HG03064 (cell line): ENCODE measurements around the gene KLHDC1.
A peak's percentile ranks its signal among the peaks of the same experiment; 100 is the strongest.
"Not testable (repeated sequence)": the region's sequence is repeated elsewhere in the genome, so short reads cannot be mapped to it uniquely, and the experiment has no call there.

Experiments
- ATAC-seq: cut with Tn5 transposase; IDR thresholded peaks from one replicate; pipeline ENCODE4 v1.9.1; 2021; ENCODE audit warnings: low read depth; ENCODE audit not compliant: unreplicated experiment

The KLHDC1 gene

GRCh38 chr14:49692811-49693734 lies at the start of gene KLHDC1:
KLHDC1 (plus strand) TSS chr14:49693120; CDS start chr14:49693195, 75 bp downstream.
- ATAC-seq, result peak; percentile 66

- no peak for ATAC-seq
Observed at GRCh38 chr14:49653508-49653907, 39.4 kb upstream of the KLHDC1 start.

GRCh38 chr14:49654511-49654910 lies 38.4 kb upstream of the KLHDC1 start:
- ATAC-seq, result no peak

GRCh38 chr14:49657500-49657899 lies 35.4 kb upstream of the KLHDC1 start:
- ATAC-seq, result not testable (repeated sequence)

GRCh38 chr14:49659526-49660455 lies 33.1 kb upstream of the KLHDC1 start:
- ATAC-seq, result no peak

GRCh38 chr14:49670475-49670874 lies 22.4 kb upstream of the KLHDC1 start:
- ATAC-seq, result no peak

GRCh38 chr14:49673586-49673985 lies 19.3 kb upstream of the KLHDC1 start:
- no peak for ATAC-seq

- no peak for ATAC-seq
Observed at GRCh38 chr14:49677643-49678042, 15.3 kb upstream of the KLHDC1 start.

- ATAC-seq, result no peak
Observed at GRCh38 chr14:49679271-49679670, 13.6 kb upstream of the KLHDC1 start.

- no peak for ATAC-seq
Observed at GRCh38 chr14:49686425-49686824, 6.5 kb upstream of the KLHDC1 start.

- ATAC-seq, result peak; percentile 85
Observed at GRCh38 chr14:49687942-49688700, 4.8 kb upstream of the KLHDC1 start, which contains the start of gene POLE2. POLE2 (minus strand) TSS chr14:49688214; CDS start chr14:49688203, 11 bp downstream.

- ATAC-seq, result no peak
Observed at GRCh38 chr14:49688701-49689030, 4.3 kb upstream of the KLHDC1 start.

- ATAC-seq, result no peak
Observed at GRCh38 chr14:49691031-49691430, 1.9 kb upstream of the KLHDC1 start.

GRCh38 chr14:49692193-49692757 lies 645 bp upstream of the KLHDC1 start:
- ATAC-seq, result no peak

- ATAC-seq, result not testable (repeated sequence)
Observed at GRCh38 chr14:49693735-49694124, 810 bp downstream of the KLHDC1 start.

- ATAC-seq, result no peak
Observed at GRCh38 chr14:49702725-49703124, 9.8 kb downstream of the KLHDC1 start.

- no peak for ATAC-seq
Observed at GRCh38 chr14:49703965-49704364, 11.0 kb downstream of the KLHDC1 start.

- not testable (repeated sequence) for ATAC-seq
Observed at GRCh38 chr14:49704471-49704870, 11.6 kb downstream of the KLHDC1 start.

- not testable (repeated sequence) for ATAC-seq
Observed at GRCh38 chr14:49710993-49711392, 18.1 kb downstream of the KLHDC1 start.

- no peak for ATAC-seq
Observed at GRCh38 chr14:49720744-49721143, 27.8 kb downstream of the KLHDC1 start.
